ENCODE measurements around the gene CDKL1. TPM values are rescaled to one million over a fixed set of nuclear protein-coding genes. Genes with fewer than 3 reads are reported as not detected.

CDKL1 gene
- total RNA-seq, 1 donor from 2014 or later, result 2.5 TPM

DNA sequence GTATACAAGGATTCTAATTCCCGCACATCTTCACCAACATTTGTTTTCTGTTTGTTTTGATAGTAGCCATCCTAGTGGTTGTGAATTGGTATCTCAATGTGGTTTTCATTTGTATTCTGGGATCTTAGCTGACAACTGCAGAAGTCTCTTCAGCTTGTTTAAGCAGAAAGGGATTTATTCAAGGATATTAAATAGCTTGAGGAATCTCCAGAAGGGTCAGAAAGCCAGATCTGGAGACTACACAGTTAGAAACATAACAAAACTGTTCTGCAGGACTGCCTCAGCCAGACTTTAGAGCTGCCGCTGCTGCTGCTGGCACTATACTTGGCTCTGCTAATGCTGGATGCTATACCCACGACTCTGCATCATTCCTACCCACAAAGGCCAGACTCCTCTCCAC, 13.4 kb upstream of the CDKL1 start:
- Histone ChIP-seq H3K36me3 (no peaks in the 10 kb centered on the region), H3K4me2 (no peak overlapping the region), H3K79me2 (ENCODE audit: low read depth) (no peaks in the 10 kb centered on the region), H3K4me3 (no peak overlapping the region), H4K20me1 (ENCODE audit: low read depth) (no peaks in the 10 kb centered on the region), H3K27me3 (no peaks in the 10 kb centered on the region), H3K9ac (no peak overlapping the region), H3K9me3 (ENCODE audit: low read depth) (peaks cover 4% of the 10 kb centered on the region), H3K27ac (no peak overlapping the region), H2AFZ (replicated peaks) (no peak overlapping the region), H3F3A (ENCODE audit: low read depth) (peaks cover 3% of the 10 kb centered on the region), H3K4me1 (no peaks in the 10 kb centered on the region)
- H3K9me3 Mint-ChIP-seq, result peaks cover 19% of the 10 kb centered on the region
- DNase-seq (ENCODE audit: low spot score), result no peak
- peaks cover 5% of the 10 kb centered on the region for H3K27me3 Mint-ChIP-seq (ENCODE audit: insufficient read depth, low read depth)
- H3K27ac Mint-ChIP-seq, result no peak overlapping the region
- H3K36me3 Mint-ChIP-seq, result peaks cover 44% of the 10 kb centered on the region
- H3K4me1 Mint-ChIP-seq, result no peaks in the 10 kb centered on the region
- H3K4me3 Mint-ChIP-seq, result no peak overlapping the region
- TF ChIP-seq EZH2 (IDR thresholded peaks at IDR 0.05), result no peak
- no peak for TF ChIP-seq CTCF (IDR thresholded peaks at IDR 0.05)
- no peak for TF ChIP-seq EZH2phosphoT487 (IDR thresholded peaks at IDR 0.05)

DNA sequence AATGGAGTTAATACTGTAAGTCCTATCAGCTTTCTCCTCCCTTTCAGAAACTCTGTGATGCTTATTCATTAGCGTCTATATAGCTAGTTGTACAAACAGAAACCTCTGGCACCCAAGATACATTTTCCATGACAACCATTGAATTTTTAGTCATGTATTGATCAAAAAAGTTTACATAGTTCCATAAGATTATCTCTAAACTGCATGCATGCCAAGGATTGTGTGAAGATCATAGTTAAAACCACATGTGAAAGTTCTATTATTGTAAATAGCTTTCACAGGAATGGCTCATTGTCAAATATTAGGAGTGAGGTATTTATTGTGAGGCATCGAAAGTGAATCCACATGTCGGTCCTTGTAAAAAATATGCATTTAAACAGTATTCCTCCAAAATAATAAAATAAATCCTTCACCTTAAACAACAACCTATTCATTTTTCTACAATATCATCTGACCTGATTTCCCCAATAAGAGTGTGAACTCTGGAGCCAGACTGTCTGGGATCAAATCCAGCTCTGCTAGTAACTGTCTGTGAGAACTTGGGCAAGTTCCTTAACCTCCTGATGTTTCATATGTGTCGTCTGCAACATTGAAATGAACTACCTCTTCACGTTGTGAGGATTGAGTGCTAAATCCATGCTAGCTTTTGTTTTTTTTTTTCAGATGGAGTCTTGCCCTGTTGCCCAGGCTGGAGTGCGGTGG, 10.6 kb upstream of the CDKL1 start:
- no peak overlapping the region for H3K4me3 Mint-ChIP-seq
- TF ChIP-seq CTCF (IDR thresholded peaks at IDR 0.05) (no peak), EZH2phosphoT487 (IDR thresholded peaks at IDR 0.05) (no peak), EZH2 (IDR thresholded peaks at IDR 0.05) (no peak)
- peaks cover 13% of the 10 kb centered on the region for H3K9me3 Mint-ChIP-seq
- no peak overlapping the region for H3K27ac Mint-ChIP-seq
- no peaks in the 10 kb centered on the region for H3K36me3 ChIP-seq
- H3K27me3 Mint-ChIP-seq (ENCODE audit: insufficient read depth, low read depth), result peaks cover 6% of the 10 kb centered on the region
- no peaks in the 10 kb centered on the region for H4K20me1 ChIP-seq (ENCODE audit: low read depth)
- H3K9ac ChIP-seq, result no peak overlapping the region
- H3K36me3 Mint-ChIP-seq, result peaks cover 24% of the 10 kb centered on the region
- DNase-seq (ENCODE audit: low spot score), result no peak
- H3K9me3 ChIP-seq (ENCODE audit: low read depth), result peaks cover 4% of the 10 kb centered on the region
- no peak overlapping the region for H2AFZ ChIP-seq (replicated peaks)
- no peak overlapping the region for H3K4me2 ChIP-seq
- no peak overlapping the region for H3K4me3 ChIP-seq
- no peaks in the 10 kb centered on the region for H3K4me1 ChIP-seq
- peaks cover 14% of the 10 kb centered on the region for H3F3A ChIP-seq (ENCODE audit: low read depth)
- H3K27me3 ChIP-seq, result no peaks in the 10 kb centered on the region
- H3K79me2 ChIP-seq (ENCODE audit: low read depth), result no peaks in the 10 kb centered on the region
- H3K27ac ChIP-seq, result no peak overlapping the region
- H3K4me1 Mint-ChIP-seq, result no peaks in the 10 kb centered on the region

DNA sequence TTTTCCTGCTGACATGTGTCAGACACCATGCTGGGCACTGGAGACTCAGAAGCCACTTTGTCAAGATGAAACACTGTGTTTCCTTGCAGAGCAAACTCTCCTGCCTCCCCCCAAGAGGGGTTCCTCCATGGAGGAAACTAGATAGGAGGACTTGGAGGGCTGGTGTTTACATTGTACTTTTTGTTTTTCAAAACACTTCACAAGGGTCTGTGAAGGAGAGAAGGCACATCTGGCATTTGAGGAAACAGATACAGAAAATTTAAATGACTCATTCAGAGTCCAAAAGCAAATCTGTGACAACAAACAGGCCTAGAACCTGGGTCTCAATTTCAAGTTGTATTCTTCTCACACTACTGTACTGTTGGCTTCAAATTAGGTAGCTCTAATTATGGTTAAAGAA, 6.7 kb upstream of the CDKL1 start:
- Histone ChIP-seq H2AFZ (replicated peaks) (no peak overlapping the region), H3K9ac (no peak overlapping the region), H3K27me3 (no peaks in the 10 kb centered on the region), H3K4me2 (no peak overlapping the region), H3K27ac (no peak overlapping the region), H3K36me3 (no peaks in the 10 kb centered on the region), H3K79me2 (ENCODE audit: low read depth) (no peaks in the 10 kb centered on the region), H3K9me3 (ENCODE audit: low read depth) (peaks cover 4% of the 10 kb centered on the region), H3K4me3 (no peak overlapping the region), H4K20me1 (ENCODE audit: low read depth) (no peaks in the 10 kb centered on the region), H3F3A (ENCODE audit: low read depth) (peaks cover 32% of the 10 kb centered on the region), H3K4me1 (peaks cover 7% of the 10 kb centered on the region)
- Mint-ChIP-seq H3K27ac (no peak overlapping the region), H3K4me3 (no peak overlapping the region), H3K9me3 (peaks cover 10% of the 10 kb centered on the region), H3K27me3 (ENCODE audit: insufficient read depth, low read depth) (peaks cover 3% of the 10 kb centered on the region), H3K4me1 (peaks cover 5% of the 10 kb centered on the region), H3K36me3 (peaks cover 11% of the 10 kb centered on the region)
- DNase-seq (ENCODE audit: low spot score), result peak; percentile 2
- TF ChIP-seq EZH2phosphoT487 (IDR thresholded peaks at IDR 0.05) (no peak), EZH2 (IDR thresholded peaks at IDR 0.05) (no peak), CTCF (IDR thresholded peaks at IDR 0.05) (no peak)
